ENCODE data around the gene IQCC.

DNA sequence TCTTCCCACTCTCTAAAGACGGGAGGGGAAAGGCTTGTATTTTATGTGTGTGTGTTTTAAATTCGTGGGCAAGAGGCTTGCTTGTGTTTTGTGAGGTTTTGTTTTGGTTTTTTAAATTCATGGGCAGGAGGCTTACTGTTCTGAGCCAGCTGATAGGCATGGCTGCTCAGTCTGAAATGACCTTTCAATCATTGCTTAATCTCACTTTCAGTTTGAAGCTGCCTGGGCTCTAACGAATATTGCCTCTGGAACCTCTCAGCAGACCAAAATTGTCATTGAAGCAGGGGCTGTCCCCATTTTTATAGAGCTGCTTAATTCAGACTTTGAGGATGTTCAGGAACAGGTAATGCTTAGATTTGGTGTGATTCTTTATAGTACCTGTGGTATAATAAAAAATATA, 46.3 kb upstream of the IQCC start:
- TF ChIP-seq ZNF670 (tag by site-specific recombination; IDR thresholded peaks at IDR 0.05; ENCODE audit: low read depth) = no peak
- TF ChIP-seq ZNF660 (tag by site-specific recombination; IDR thresholded peaks at IDR 0.05) = no peak
- TF ChIP-seq, protein P1, sequence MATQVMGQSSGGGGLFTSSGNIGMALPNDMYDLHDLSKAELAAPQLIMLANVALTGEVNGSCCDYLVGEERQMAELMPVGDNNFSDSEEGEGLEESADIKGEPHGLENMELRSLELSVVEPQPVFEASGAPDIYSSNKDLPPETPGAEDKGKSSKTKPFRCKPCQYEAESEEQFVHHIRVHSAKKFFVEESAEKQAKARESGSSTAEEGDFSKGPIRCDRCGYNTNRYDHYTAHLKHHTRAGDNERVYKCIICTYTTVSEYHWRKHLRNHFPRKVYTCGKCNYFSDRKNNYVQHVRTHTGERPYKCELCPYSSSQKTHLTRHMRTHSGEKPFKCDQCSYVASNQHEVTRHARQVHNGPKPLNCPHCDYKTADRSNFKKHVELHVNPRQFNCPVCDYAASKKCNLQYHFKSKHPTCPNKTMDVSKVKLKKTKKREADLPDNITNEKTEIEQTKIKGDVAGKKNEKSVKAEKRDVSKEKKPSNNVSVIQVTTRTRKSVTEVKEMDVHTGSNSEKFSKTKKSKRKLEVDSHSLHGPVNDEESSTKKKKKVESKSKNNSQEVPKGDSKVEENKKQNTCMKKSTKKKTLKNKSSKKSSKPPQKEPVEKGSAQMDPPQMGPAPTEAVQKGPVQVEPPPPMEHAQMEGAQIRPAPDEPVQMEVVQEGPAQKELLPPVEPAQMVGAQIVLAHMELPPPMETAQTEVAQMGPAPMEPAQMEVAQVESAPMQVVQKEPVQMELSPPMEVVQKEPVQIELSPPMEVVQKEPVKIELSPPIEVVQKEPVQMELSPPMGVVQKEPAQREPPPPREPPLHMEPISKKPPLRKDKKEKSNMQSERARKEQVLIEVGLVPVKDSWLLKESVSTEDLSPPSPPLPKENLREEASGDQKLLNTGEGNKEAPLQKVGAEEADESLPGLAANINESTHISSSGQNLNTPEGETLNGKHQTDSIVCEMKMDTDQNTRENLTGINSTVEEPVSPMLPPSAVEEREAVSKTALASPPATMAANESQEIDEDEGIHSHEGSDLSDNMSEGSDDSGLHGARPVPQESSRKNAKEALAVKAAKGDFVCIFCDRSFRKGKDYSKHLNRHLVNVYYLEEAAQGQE (tag by site-specific recombination; IDR thresholded peaks at IDR 0.05) = no peak
- no peak for TF ChIP-seq EGR2 (tag by site-specific recombination; IDR thresholded peaks at IDR 0.05; ENCODE audit: low read depth)
- TF ChIP-seq CTCF (tag by site-specific recombination; IDR thresholded peaks at IDR 0.05) = no peak
- TF ChIP-seq, protein P2, sequence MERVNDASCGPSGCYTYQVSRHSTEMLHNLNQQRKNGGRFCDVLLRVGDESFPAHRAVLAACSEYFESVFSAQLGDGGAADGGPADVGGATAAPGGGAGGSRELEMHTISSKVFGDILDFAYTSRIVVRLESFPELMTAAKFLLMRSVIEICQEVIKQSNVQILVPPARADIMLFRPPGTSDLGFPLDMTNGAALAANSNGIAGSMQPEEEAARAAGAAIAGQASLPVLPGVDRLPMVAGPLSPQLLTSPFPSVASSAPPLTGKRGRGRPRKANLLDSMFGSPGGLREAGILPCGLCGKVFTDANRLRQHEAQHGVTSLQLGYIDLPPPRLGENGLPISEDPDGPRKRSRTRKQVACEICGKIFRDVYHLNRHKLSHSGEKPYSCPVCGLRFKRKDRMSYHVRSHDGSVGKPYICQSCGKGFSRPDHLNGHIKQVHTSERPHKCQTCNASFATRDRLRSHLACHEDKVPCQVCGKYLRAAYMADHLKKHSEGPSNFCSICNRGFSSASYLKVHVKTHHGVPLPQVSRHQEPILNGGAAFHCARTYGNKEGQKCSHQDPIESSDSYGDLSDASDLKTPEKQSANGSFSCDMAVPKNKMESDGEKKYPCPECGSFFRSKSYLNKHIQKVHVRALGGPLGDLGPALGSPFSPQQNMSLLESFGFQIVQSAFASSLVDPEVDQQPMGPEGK (tag by site-specific recombination; IDR thresholded peaks at IDR 0.05) = no peak
- TF ChIP-seq, protein P3, sequence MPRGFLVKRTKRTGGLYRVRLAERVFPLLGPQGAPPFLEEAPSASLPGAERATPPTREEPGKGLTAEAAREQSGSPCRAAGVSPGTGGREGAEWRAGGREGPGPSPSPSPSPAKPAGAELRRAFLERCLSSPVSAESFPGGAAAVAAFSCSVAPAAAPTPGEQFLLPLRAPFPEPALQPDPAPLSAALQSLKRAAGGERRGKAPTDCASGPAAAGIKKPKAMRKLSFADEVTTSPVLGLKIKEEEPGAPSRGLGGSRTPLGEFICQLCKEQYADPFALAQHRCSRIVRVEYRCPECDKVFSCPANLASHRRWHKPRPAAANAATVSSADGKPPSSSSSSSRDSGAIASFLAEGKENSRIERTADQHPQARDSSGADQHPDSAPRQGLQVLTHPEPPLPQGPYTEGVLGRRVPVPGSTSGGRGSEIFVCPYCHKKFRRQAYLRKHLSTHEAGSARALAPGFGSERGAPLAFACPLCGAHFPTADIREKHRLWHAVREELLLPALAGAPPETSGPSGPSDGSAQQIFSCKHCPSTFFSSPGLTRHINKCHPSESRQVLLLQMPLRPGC (tag by site-specific recombination; IDR thresholded peaks at IDR 0.05) = no peak
- TF ChIP-seq ZNF426 (tag by site-specific recombination; IDR thresholded peaks at IDR 0.05) = no peak
- TF ChIP-seq ZBTB1 (tag by site-specific recombination; IDR thresholded peaks at IDR 0.05) = no peak
